Mucosa of descending colon (tissue), 3 donors: ENCODE measurements around the gene PRR5. TPM values are rescaled to one million over a fixed set of nuclear protein-coding genes. Genes with fewer than 3 reads are reported as not detected.

Source experiments
- ATAC-seq: fragments of 200-7000 bp; cut with Tn5 transposase; one replicate; pipeline ENCODE4 v1.9.1; 2020; ENCODE audit warnings: mild to moderate bottlenecking, moderate library complexity
- DNase-seq, 3 donors: peaks; one replicate each; pipeline ENCODE4 v3.0.0-alpha.2; 2020
- H3K36me3 ChIP-seq: fragments of 200-600 bp; one replicate; pipeline ENCODE4 v1.8.0; 2021; ENCODE audit warnings: low read depth, mild to moderate bottlenecking
- H3K4me1 ChIP-seq: fragments of 200-600 bp; one replicate; pipeline ENCODE4 v1.8.0; 2021; ENCODE audit warnings: low read depth, mild to moderate bottlenecking
- H3K4me3 ChIP-seq: fragments of 200-600 bp; one replicate; pipeline ENCODE4 v1.8.0; 2021; ENCODE audit warnings: mild to moderate bottlenecking
- H3K9me3 ChIP-seq: fragments of 200-600 bp; one replicate; pipeline ENCODE4 v1.8.0; 2021; ENCODE audit warnings: mild to moderate bottlenecking
- CTCF ChIP-seq: fragments of 200-600 bp; IDR thresholded peaks from one replicate; pipeline ENCODE4 v1.8.0; 2022; ENCODE audit warnings: antibody characterized with exemption, mild to moderate bottlenecking
- intact Hi-C, 2 donors: fragments of 100-400 bp; cut with DNase I in 1 of 2; cut with micrococcal nuclease in 1 of 2; formaldehyde crosslinking; loops; one replicate each; pipeline versions ENCODE4 v1.11.0 to v1.11.1; 2022; cut with DNase I, micrococcal nuclease
- total RNA-seq, 3 donors: library from RNA; stranded (reverse); fragmentation: NEBNext Ultra II Directional in 2 of 3; extraction: Animal tissue kit (Norgen Biotek cat#: 25700) in 2 of 3; gene quantifications; one replicate each; pipeline versions ENCODE4 v1.2.1 to v1.2.4, GENCODE V29; 2021 to 2023
- donor health status: DM: no; HTN: no; CAD: no; lungs with moderate emphysema.
- donor health status: DM: no; HTN: no; CAD: no.
- donor health status: DM: no; HTN: yes; CAD: no.

The PRR5 gene
- total RNA-seq, 3 donors from 2014 or later, result 21.8 to 46.2 (median 35.1) TPM

GRCh38 chr22:44709881-44710392 is 7.9 kb downstream of the PRR5 start:
- no peaks in the 10 kb centered on the region for H3K36me3 ChIP-seq
- intact Hi-C loops, result no loop called here
- H3K4me3 ChIP-seq, result no peak overlapping the region
- ATAC-seq, result no peak
- DNase-seq, result no peak
- peaks cover 41% of the 10 kb centered on the region for H3K4me1 ChIP-seq
- no peak for TF ChIP-seq CTCF
- no peaks in the 10 kb centered on the region for H3K9me3 ChIP-seq

- no peak for TF ChIP-seq CTCF
- DNase-seq (peak; percentile 87 to 92 (median 90)), ATAC-seq (peak; percentile 77)
- H3K4me3 ChIP-seq, result no peak overlapping the region
- no peaks in the 10 kb centered on the region for H3K9me3 ChIP-seq
- H3K36me3 ChIP-seq, result no peaks in the 10 kb centered on the region
- peaks cover 45% of the 10 kb centered on the region for H3K4me1 ChIP-seq
- intact Hi-C loops, result no loop called here
These were observed 8.7 kb downstream of the PRR5 start for GRCh38 chr22:44710474-44711240.

GRCh38 chr22:44711241-44711560 is 9.2 kb downstream of the PRR5 start:
- H3K4me1 ChIP-seq, result peaks cover 45% of the 10 kb centered on the region

GRCh38 chr22:44711690-44712555 is 9.9 kb downstream of the PRR5 start:
- H3K36me3 ChIP-seq, result no peaks in the 10 kb centered on the region
- H3K4me3 ChIP-seq, result no peak overlapping the region
- intact Hi-C loops, result no loop called here
- no peak for TF ChIP-seq CTCF
- no peak for DNase-seq
- H3K4me1 ChIP-seq, result peaks cover 45% of the 10 kb centered on the region
- ATAC-seq, result peak; percentile 24
- no peaks in the 10 kb centered on the region for H3K9me3 ChIP-seq

More at GRCh38 chr22:44711241-44711560, 9.2 kb downstream of the PRR5 start:
- ATAC-seq, result no peak
- no peak for DNase-seq
- no peak for TF ChIP-seq CTCF
- intact Hi-C loops, result no loop called here
- no peaks in the 10 kb centered on the region for H3K36me3 ChIP-seq
- H3K9me3 ChIP-seq, result no peaks in the 10 kb centered on the region
- H3K4me3 ChIP-seq, result no peak overlapping the region

GRCh38 chr22:44712962-44713361 is 11.0 kb downstream of the PRR5 start:
- Histone ChIP-seq H3K9me3 (no peaks in the 10 kb centered on the region), H3K4me3 (no peak overlapping the region), H3K36me3 (no peaks in the 10 kb centered on the region), H3K4me1 (peaks cover 42% of the 10 kb centered on the region)
- DNase-seq (no peak), ATAC-seq (no peak)
- intact Hi-C loops, result no loop called here
- no peak for TF ChIP-seq CTCF
